K562 (cell line): ENCODE data around the gene SRRD. TPM values are rescaled to one million over a fixed set of nuclear protein-coding genes. Genes with fewer than 3 reads are reported as not detected.
A peak's percentile ranks its signal among the peaks of the same experiment; 100 is the strongest.

ENCODE experiments used
- ASH1L ChIP-seq: fragments of 450-650 bp; IDR thresholded peaks from 2 replicates; pipeline ENCODE4 v1.6.1; 2018; ENCODE audit warnings: borderline replicate concordance, mild to moderate bottlenecking, low read depth; ENCODE audit not compliant: partially characterized antibody
- CEBPG ChIP-seq, 3 experiments: fragments of 200-800 bp in 1 of 3; sonication (Bioruptor generic) in 1 of 3; sonication (generic) in 1 of 3; formaldehyde crosslinking in 1 of 3; IDR thresholded peaks in 2 of 3; conservative IDR thresholded peaks in 1 of 3; 2 replicates each; pipeline versions ENCODE4 v1.6.1 to v1.8.0; 2016 to 2022; ENCODE audit warnings: missing compliant biosample characterization in 2 of 3, missing genetic modification characterization in 2 of 3, mild to moderate bottlenecking in 1 of 3, missing genetic modification reagents in 1 of 3
- CREM ChIP-seq: IDR thresholded peaks from 2 replicates; pipeline ENCODE4 v1.6.1; 2014; ENCODE audit warnings: antibody characterized with exemption, low read depth
- CTBP1 ChIP-seq: fragments of 450-650 bp; IDR thresholded peaks from 2 replicates; pipeline ENCODE4 v1.6.1; 2016; ENCODE audit warnings: borderline replicate concordance
- ETS1 ChIP-seq: conservative IDR thresholded peaks from 2 replicates; pipeline ENCODE4 v1.6.1; 2011; ENCODE audit warnings: low read depth, mild to moderate bottlenecking, low read length; ENCODE audit not compliant: control insufficient read depth
- HMGN3 ChIP-seq: IDR thresholded peaks from 2 replicates; pipeline ENCODE4 v1.6.1; 2011; ENCODE audit warnings: borderline replicate concordance, low read depth, mild to moderate bottlenecking, mixed read lengths, low read length; ENCODE audit not compliant: insufficient read length; ENCODE audit errors: extremely low read depth
- MCM3 ChIP-seq: fragments of 450-650 bp; IDR thresholded peaks from 2 replicates; pipeline ENCODE4 v1.6.1; 2016
- NRF1 ChIP-seq, 2 experiments: fragments of 450-650 bp; IDR thresholded peaks in 1 of 2; conservative IDR thresholded peaks in 1 of 2; 2 replicates each; pipeline ENCODE4 v1.6.1; 2014; ENCODE audit warnings: mild to moderate bottlenecking in 2 of 2
- PATZ1 ChIP-seq: fragments of 250-450 bp; sonication (Bioruptor Pico); IDR thresholded peaks from 2 replicates; pipeline ENCODE4 v1.5.0; 2020; ENCODE audit warnings: mild to moderate bottlenecking, borderline replicate concordance
- POLR2A ChIP-seq: fragments of 450-650 bp; conservative IDR thresholded peaks from 2 replicates; pipeline ENCODE4 v1.6.1; 2016
- XRCC5 ChIP-seq: fragments of 200-400 bp; formaldehyde crosslinking; IDR thresholded peaks from 2 replicates; pipeline ENCODE4 v1.6.1; 2017; ENCODE audit warnings: low read depth, mild to moderate bottlenecking, low read length
- ZNF174 ChIP-seq: fragments of 250-450 bp; sonication (Bioruptor Pico); IDR thresholded peaks from 2 replicates; pipeline ENCODE4 v1.4.0; 2020; ENCODE audit warnings: mild to moderate bottlenecking
- ZNF551 ChIP-seq: fragments of 250-450 bp; sonication (Bioruptor Pico); IDR thresholded peaks from 2 replicates; pipeline ENCODE4 v1.5.0; 2021; ENCODE audit warnings: mild to moderate bottlenecking, moderate library complexity
- ZNF583 ChIP-seq: fragments of 250-450 bp; sonication (Bioruptor Pico); IDR thresholded peaks from 2 replicates; pipeline ENCODE4 v1.4.0; 2020
- ZNF584 ChIP-seq: fragments of 200-800 bp; sonication (Bioruptor generic); IDR thresholded peaks from 2 replicates; pipeline ENCODE4 v1.6.1; 2016; ENCODE audit warnings: low read depth, mild to moderate bottlenecking, missing genetic modification characterization, missing compliant biosample characterization
- ZNF695 ChIP-seq: fragments of 450-650 bp; formaldehyde crosslinking; IDR thresholded peaks from 2 replicates; pipeline ENCODE4 v1.4.0; 2020; ENCODE audit warnings: mild to moderate bottlenecking, moderate library complexity
- ZNF764 ChIP-seq: fragments of 250-450 bp; sonication (Bioruptor Pico); IDR thresholded peaks from 2 replicates; pipeline ENCODE4 v1.4.0; 2020; ENCODE audit warnings: low read depth, mild to moderate bottlenecking, moderate library complexity
- polyA plus RNA-seq, 8 experiments: library from polyadenylated mRNA; depleted of rRNA in 4 of 8; stranded (reverse) in 5 of 8; unstranded in 3 of 8; fragments of >200 nt; fragmentation: Nextera tagmentation in 2 of 8; fragmentation: Illumina TruSeq in 1 of 8; extraction: Ambion mirVana in 2 of 8; extraction: Trizol in 1 of 8; gene quantifications; 2 replicates each; pipeline versions ENCODE4 v1.2.1 to v1.2.3, GENCODE V29; 2011 to 2014; ENCODE audit warnings: inconsistent platforms in 1 of 8, missing spikeins in 1 of 8
- total RNA-seq, 7 experiments: library from RNA; depleted of rRNA in 6 of 7; stranded (reverse); fragments of >200 nt in 6 of 7; fragmentation: Illumina TruSeq in 2 of 7; extraction: Trizol in 2 of 7; gene quantifications; 2 replicates each; pipeline versions ENCODE4 v1.2.1 to v1.2.3, GENCODE V29; 2011 to 2021; ENCODE audit warnings: low replicate concordance in 1 of 7
- TF ChIP-seq, protein P1 (sequence below): fragments of 450-650 bp; IDR thresholded peaks from 2 replicates; pipeline ENCODE4 v1.7.0; 2016; ENCODE audit warnings: borderline replicate concordance
- TF ChIP-seq, protein P2 (sequence below): sonication (generic); formaldehyde crosslinking; IDR thresholded peaks from 2 replicates; pipeline ENCODE4 v1.5.0; 2020; ENCODE audit warnings: missing genetic modification reagents

Gene SRRD
- total and polyA plus RNA-seq, 9 of the 15 experiments (the other 6 are each of a cell fraction or from before 2014, with no cell fraction given), result 4.9 to 59.4 (median 34.4) TPM

DNA sequence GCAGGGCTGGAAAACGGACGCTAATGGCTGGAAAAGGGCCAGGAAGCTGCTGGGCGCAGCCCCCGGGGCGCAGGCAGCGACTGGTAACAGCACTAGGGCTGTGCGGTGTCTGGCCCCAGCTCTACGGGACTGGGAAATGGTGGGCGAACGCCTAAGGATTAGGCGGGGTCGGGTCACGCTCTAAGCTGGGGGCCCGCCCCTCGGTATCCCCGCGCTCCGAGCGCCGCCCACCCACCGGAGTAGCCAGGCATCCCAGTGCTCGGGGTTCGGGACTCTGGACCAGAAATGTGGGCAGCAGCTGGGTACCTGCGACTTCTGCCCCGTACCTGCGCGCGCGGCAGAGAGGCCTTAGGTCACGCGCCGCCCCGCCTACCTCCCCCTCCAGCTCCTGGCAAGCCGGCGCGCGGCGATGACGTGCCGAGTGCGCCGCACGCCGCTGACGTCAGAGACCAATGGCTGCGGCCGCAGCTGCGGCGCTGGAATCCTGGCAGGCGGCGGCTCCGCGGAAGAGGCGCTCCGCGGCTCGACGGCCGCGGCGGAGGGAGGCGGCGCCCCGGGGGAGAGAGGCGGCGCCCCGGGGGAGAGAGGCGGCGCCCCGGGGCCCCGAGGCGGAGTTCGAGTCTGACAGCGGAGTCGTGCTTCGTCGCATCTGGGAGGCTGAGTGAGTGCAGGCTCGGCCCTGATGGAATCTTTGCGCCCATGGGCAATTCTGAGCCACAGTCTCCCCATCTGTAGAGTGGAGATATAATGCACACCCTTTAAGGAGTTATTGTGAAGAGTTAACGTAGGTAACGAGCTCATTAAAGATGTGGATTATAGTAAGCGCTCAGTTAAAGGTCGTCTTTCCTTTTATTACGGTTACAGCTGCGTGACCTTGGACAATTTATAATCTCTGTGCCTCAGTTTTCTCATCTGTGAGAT is at the start of gene SRRD, which contains the start of gene HPS4 (continued):
- TF ChIP-seq PATZ1 (CRISPR knock-in tag) (no peak), HMGN3 (peak; percentile 81), NRF1 (conservative IDR thresholded peaks at IDR 0.05 in 1 of 2, IDR thresholded peaks at IDR 0.05 in 1 of 2) (peak; percentile 83 to 85), ZNF584 (CRISPR knock-in tag) (no peak), ETS1 (peak; percentile 72), CTBP1 (peak; percentile 85), XRCC5 (peak; percentile 48; the same call in 1 of the 2 replicates), POLR2A (peak; percentile 80), CEBPG (CRISPR knock-in tag; IDR thresholded peaks at IDR 0.05) (no peak), CEBPG (tag; conservative IDR thresholded peaks at IDR 0.05 in 1 of 2, IDR thresholded peaks at IDR 0.05 in 1 of 2) (no peak), ZNF174 (CRISPR knock-in tag) (no peak), ZNF764 (CRISPR knock-in tag) (no peak), ZNF583 (CRISPR knock-in tag) (no peak), MCM3 (no peak), CREM (peak; percentile 99), ASH1L (no peak), ZNF551 (CRISPR knock-in tag) (no peak), ZNF695 (CRISPR knock-in tag) (no peak)
- TF ChIP-seq, protein P1, sequence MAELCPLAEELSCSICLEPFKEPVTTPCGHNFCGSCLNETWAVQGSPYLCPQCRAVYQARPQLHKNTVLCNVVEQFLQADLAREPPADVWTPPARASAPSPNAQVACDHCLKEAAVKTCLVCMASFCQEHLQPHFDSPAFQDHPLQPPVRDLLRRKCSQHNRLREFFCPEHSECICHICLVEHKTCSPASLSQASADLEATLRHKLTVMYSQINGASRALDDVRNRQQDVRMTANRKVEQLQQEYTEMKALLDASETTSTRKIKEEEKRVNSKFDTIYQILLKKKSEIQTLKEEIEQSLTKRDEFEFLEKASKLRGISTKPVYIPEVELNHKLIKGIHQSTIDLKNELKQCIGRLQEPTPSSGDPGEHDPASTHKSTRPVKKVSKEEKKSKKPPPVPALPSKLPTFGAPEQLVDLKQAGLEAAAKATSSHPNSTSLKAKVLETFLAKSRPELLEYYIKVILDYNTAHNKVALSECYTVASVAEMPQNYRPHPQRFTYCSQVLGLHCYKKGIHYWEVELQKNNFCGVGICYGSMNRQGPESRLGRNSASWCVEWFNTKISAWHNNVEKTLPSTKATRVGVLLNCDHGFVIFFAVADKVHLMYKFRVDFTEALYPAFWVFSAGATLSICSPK, result no peak
- TF ChIP-seq, protein P2, sequence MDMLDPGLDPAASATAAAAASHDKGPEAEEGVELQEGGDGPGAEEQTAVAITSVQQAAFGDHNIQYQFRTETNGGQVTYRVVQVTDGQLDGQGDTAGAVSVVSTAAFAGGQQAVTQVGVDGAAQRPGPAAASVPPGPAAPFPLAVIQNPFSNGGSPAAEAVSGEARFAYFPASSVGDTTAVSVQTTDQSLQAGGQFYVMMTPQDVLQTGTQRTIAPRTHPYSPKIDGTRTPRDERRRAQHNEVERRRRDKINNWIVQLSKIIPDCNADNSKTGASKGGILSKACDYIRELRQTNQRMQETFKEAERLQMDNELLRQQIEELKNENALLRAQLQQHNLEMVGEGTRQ, result peak; percentile 85
